ENCODE data around the gene CCDC148.
"Not testable (repeated sequence)": the region's sequence is repeated elsewhere in the genome, so short reads cannot be mapped to it uniquely, and the experiment has no call there.

The CCDC148 gene

GRCh38 chr2:158315000-158315399 is 141.6 kb downstream of the CCDC148 start:
- intact Hi-C loops (cut with DNase I), result no loop called here

GRCh38 chr2:158313734-158314133 is 142.8 kb downstream of the CCDC148 start:
- intact Hi-C loops (cut with DNase I), result no loop called here
- DNase-seq, result no peak

More at GRCh38 chr2:158315000-158315399, 141.6 kb downstream of the CCDC148 start:
- no peak for DNase-seq

GRCh38 chr2:158312981-158313380 is 143.6 kb downstream of the CCDC148 start:
- intact Hi-C loops (cut with DNase I), result no loop called here
- DNase-seq, result no peak

GRCh38 chr2:158310407-158310806 is 146.1 kb downstream of the CCDC148 start:
- peak in 2 of 10 donors; percentile 55 to 77 for DNase-seq
- intact Hi-C loops (cut with DNase I), result not testable (repeated sequence)

- intact Hi-C loops (cut with DNase I), result no loop called here
- no peak for DNase-seq
Observed at GRCh38 chr2:158305501-158305900, 151.1 kb downstream of the CCDC148 start.

- DNase-seq, result no peak
- intact Hi-C loops (cut with DNase I), result no loop called here
Observed at GRCh38 chr2:158300394-158300793, 156.2 kb downstream of the CCDC148 start.

- no peak for DNase-seq
- intact Hi-C loops (cut with DNase I), result no loop called here
Observed at GRCh38 chr2:158297606-158298005, 158.9 kb downstream of the CCDC148 start.

- no peak for DNase-seq
- intact Hi-C loops (cut with DNase I), result no loop called here
Observed at GRCh38 chr2:158297120-158297519, 159.4 kb downstream of the CCDC148 start.

- no peak for DNase-seq
- intact Hi-C loops (cut with DNase I), result no loop called here
Observed at GRCh38 chr2:158293722-158294121, 162.8 kb downstream of the CCDC148 start.

- intact Hi-C loops (cut with DNase I), result no loop called here
- DNase-seq, result no peak
Observed at GRCh38 chr2:158291544-158292180, 164.9 kb downstream of the CCDC148 start.

GRCh38 chr2:158290225-158290624 is 166.3 kb downstream of the CCDC148 start:
- no peak for DNase-seq
- intact Hi-C loops (cut with DNase I), result no loop called here

GRCh38 chr2:158276619-158277471 is 179.7 kb downstream of the CCDC148 start:
- DNase-seq, result no peak
- intact Hi-C loops (cut with DNase I), result no loop called here

- DNase-seq, result no peak
Observed at GRCh38 chr2:158273791-158274190, 182.8 kb downstream of the CCDC148 start.

GRCh38 chr2:158270536-158270935 is 186.0 kb downstream of the CCDC148 start:
- intact Hi-C loops (cut with DNase I), result no loop called here

More at GRCh38 chr2:158273791-158274190, 182.8 kb downstream of the CCDC148 start:
- intact Hi-C loops (cut with DNase I), result no loop called here

GRCh38 chr2:158269143-158269542 is 187.4 kb downstream of the CCDC148 start:
- intact Hi-C loops (cut with DNase I), result no loop called here
- no peak for DNase-seq

More at GRCh38 chr2:158270536-158270935, 186.0 kb downstream of the CCDC148 start:
- DNase-seq, result no peak

- intact Hi-C loops (cut with DNase I), result no loop called here
- DNase-seq, result peak in 1 of 10 donors; percentile 16
Observed at GRCh38 chr2:158266111-158266510, 190.4 kb downstream of the CCDC148 start.

- intact Hi-C loops (cut with DNase I), result no loop called here
- DNase-seq, result no peak
Observed at GRCh38 chr2:158255257-158255656, 201.3 kb downstream of the CCDC148 start.

GRCh38 chr2:158253170-158253569 is 203.4 kb downstream of the CCDC148 start:
- intact Hi-C loops (cut with DNase I), result no loop called here
- DNase-seq, result no peak

- intact Hi-C loops (cut with DNase I), result no loop called here
- no peak for DNase-seq
Observed at GRCh38 chr2:158251356-158251755, 205.2 kb downstream of the CCDC148 start.

- intact Hi-C loops (cut with DNase I), result no loop called here
- DNase-seq, result no peak
Observed at GRCh38 chr2:158243392-158243791, 213.2 kb downstream of the CCDC148 start.

GRCh38 chr2:158242280-158242679 is 214.3 kb downstream of the CCDC148 start:
- intact Hi-C loops (cut with DNase I), result no loop called here
- no peak for DNase-seq

- DNase-seq, result no peak
- intact Hi-C loops (cut with DNase I), result no loop called here
Observed at GRCh38 chr2:158240975-158241374, 215.6 kb downstream of the CCDC148 start.

Data from posterior cingulate gyrus (tissue), 11 donors.